ENCODE data around the gene TBC1D4.

DNA sequence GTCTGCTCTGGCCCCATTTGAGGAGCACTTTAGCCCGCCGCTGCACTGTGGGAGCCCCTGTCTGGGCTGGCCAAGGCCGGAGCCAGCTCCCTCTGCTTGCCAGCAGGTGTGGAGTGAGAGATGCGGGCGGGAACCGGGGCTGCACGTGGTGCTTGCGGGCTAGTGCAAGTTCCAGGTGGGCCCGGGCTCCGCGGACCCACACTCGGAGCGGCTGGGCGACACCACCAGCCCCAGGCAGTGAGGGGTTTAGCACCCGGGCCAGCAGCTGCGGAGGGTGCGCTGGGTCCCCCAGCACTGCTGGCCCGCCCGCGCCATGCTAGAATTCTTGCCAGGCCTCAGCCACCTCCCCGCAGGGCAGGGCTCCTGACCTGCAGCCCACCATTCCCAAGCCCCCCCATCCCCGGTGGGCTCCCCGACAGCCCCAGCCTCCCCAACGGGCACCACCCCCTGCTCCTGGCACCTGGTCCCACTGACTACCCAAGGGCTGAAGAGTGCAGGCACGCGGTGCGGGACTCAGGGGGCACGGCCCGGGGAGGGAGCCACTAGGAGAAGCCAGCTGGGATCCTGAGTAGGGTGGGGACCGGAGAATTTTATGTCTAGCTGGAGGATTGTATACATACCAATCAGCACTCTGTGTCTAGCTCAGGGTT is 36.6 kb upstream of the TBC1D4 start:
- TF ChIP-seq, protein P1, sequence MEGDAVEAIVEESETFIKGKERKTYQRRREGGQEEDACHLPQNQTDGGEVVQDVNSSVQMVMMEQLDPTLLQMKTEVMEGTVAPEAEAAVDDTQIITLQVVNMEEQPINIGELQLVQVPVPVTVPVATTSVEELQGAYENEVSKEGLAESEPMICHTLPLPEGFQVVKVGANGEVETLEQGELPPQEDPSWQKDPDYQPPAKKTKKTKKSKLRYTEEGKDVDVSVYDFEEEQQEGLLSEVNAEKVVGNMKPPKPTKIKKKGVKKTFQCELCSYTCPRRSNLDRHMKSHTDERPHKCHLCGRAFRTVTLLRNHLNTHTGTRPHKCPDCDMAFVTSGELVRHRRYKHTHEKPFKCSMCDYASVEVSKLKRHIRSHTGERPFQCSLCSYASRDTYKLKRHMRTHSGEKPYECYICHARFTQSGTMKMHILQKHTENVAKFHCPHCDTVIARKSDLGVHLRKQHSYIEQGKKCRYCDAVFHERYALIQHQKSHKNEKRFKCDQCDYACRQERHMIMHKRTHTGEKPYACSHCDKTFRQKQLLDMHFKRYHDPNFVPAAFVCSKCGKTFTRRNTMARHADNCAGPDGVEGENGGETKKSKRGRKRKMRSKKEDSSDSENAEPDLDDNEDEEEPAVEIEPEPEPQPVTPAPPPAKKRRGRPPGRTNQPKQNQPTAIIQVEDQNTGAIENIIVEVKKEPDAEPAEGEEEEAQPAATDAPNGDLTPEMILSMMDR (IDR thresholded peaks at IDR 0.05), result no peak
- TF ChIP-seq POLR2AphosphoS5 (IDR thresholded peaks at IDR 0.05) (no peak), POLR2A (IDR thresholded peaks at IDR 0.05) (no peak), EP300 (IDR thresholded peaks at IDR 0.05; ENCODE audit: low read depth) (no peak)
